ENCODE data around the gene TAOK1.

Gene TAOK1

GRCh38 chr17:29591737-29592608 lies 201.8 kb downstream of the TAOK1 start:
- DNase-seq = peak; percentile 81 to 92
- Histone ChIP-seq H3K27me3 (no peaks in the 10 kb centered on the region), H3K27ac (peak overlapping the region; percentile 77 to 86), H3K36me3 (no peaks in the 10 kb centered on the region), H3K4me3 (peak overlapping the region; percentile 74), H3K9me3 (no peaks in the 10 kb centered on the region), H3K4me1 (peaks cover 0 to 64% (median 57%) of the 10 kb centered on the region in 4 donors)
- intact Hi-C loops (cut with DNase I; ENCODE audit: low total_unique reads) = loop anchor here (10.0 kb wide), 1 partner anchor 767 kb away; no protein-coding TSS in a partner anchor
- peak; percentile 96 for TF ChIP-seq CTCF (IDR thresholded peaks at IDR 0.05)

GRCh38 chr17:29592850-29593551 lies 202.8 kb downstream of the TAOK1 start, which contains the start of gene ANKRD13B:
Gene ANKRD13B (plus strand): TSS chr17:29593132. CDS start chr17:29593622, 490 bp downstream.
- Histone ChIP-seq H3K4me3 (peak within 1 kb of the TSS; percentile 74), H3K4me1 (peaks cover 0 to 53% (median 47%) of the 10 kb centered on the region in 4 donors), H3K9me3 (no peaks in the 10 kb centered on the region), H3K36me3 (no peaks in the 10 kb centered on the region), H3K27me3 (no peaks in the 10 kb centered on the region), H3K27ac (peak within 1 kb of the TSS; percentile 77 to 86)
- DNase-seq = peak in 1 of 2 donors; percentile 55
- intact Hi-C loops (cut with DNase I; ENCODE audit: low total_unique reads) = loop anchor here (10.0 kb wide), 1 partner anchor 768 kb away; no protein-coding TSS in a partner anchor
- TF ChIP-seq CTCF (IDR thresholded peaks at IDR 0.05) = no peak

GRCh38 chr17:29593591-29594518 lies 203.7 kb downstream of the TAOK1 start:
- H3K4me3 ChIP-seq = peak overlapping the region; percentile 62 to 74
- H3K27ac ChIP-seq = peak overlapping the region; percentile 17 to 48
- H3K27me3 ChIP-seq = no peaks in the 10 kb centered on the region
- peaks cover 0 to 45% (median 41%) of the 10 kb centered on the region in 4 donors for H3K4me1 ChIP-seq
- intact Hi-C loops (cut with DNase I; ENCODE audit: low total_unique reads) = loop anchor here (10.0 kb wide), 1 partner anchor 769 kb away; no protein-coding TSS in a partner anchor
- DNase-seq = no peak
- H3K9me3 ChIP-seq = no peaks in the 10 kb centered on the region
- H3K36me3 ChIP-seq = no peaks in the 10 kb centered on the region
- TF ChIP-seq CTCF (IDR thresholded peaks at IDR 0.05) = no peak

- no peaks in the 10 kb centered on the region for H3K27me3 ChIP-seq
- no peak overlapping the region for H3K27ac ChIP-seq
- no peak overlapping the region for H3K4me3 ChIP-seq
- peaks cover 0 to 45% (median 41%) of the 10 kb centered on the region in 4 donors for H3K4me1 ChIP-seq
- intact Hi-C loops (cut with DNase I; ENCODE audit: low total_unique reads) = loop anchor here (10.0 kb wide), 1 partner anchor 770 kb away; no protein-coding TSS in a partner anchor
- no peaks in the 10 kb centered on the region for H3K36me3 ChIP-seq
- H3K9me3 ChIP-seq = no peaks in the 10 kb centered on the region
- no peak for DNase-seq
- no peak for TF ChIP-seq CTCF (IDR thresholded peaks at IDR 0.05)
Observed at GRCh38 chr17:29594519-29595090, 204.4 kb downstream of the TAOK1 start.

All from tibial artery (tissue), 4 donors.